A204.1 (cell line): ENCODE results near the gene STARD3.

Experiments used
- FAIRE-seq: peaks from 2 replicates; lab custom pipeline; 2012; peaks lifted over from hg19 to GRCh38; lab: Jason Lieb, UNC

STARD3 gene

GRCh38 chr17:39621523-39622379 is 15.2 kb upstream of the STARD3 start:
- peak; percentile 62 for FAIRE-seq

GRCh38 chr17:39622380-39623006 is 14.5 kb upstream of the STARD3 start:
- FAIRE-seq = no peak

- FAIRE-seq = no peak
Observed at GRCh38 chr17:39623356-39623950, 13.5 kb upstream of the STARD3 start.

GRCh38 chr17:39624313-39624712 is 12.6 kb upstream of the STARD3 start:
- no peak for FAIRE-seq

GRCh38 chr17:39625198-39625785 is 11.7 kb upstream of the STARD3 start:
- FAIRE-seq = no peak

GRCh38 chr17:39626171-39627046 is 10.5 kb upstream of the STARD3 start, which contains the start of gene PPP1R1B:
TSS of gene PPP1R1B (plus strand) at chr17:39626952. CDS start at chr17:39627393, 441 bp downstream.
- FAIRE-seq = no peak

- no peak for FAIRE-seq
Observed at GRCh38 chr17:39627047-39627711, 9.8 kb upstream of the STARD3 start.

- no peak for FAIRE-seq
Observed at GRCh38 chr17:39627712-39628516, 9.0 kb upstream of the STARD3 start.

GRCh38 chr17:39628655-39629493 is 8.1 kb upstream of the STARD3 start:
- no peak for FAIRE-seq

- no peak for FAIRE-seq
Observed at GRCh38 chr17:39629494-39629880, 7.5 kb upstream of the STARD3 start.

GRCh38 chr17:39629898-39630297 is 7.0 kb upstream of the STARD3 start:
- no peak for FAIRE-seq

GRCh38 chr17:39631403-39631802 is 5.5 kb upstream of the STARD3 start:
- FAIRE-seq = no peak

GRCh38 chr17:39632153-39632941 is 4.6 kb upstream of the STARD3 start:
- no peak for FAIRE-seq

GRCh38 chr17:39633570-39634183 is 3.3 kb upstream of the STARD3 start:
- no peak for FAIRE-seq

GRCh38 chr17:39634384-39634871 is 2.5 kb upstream of the STARD3 start:
- peak; percentile 54 for FAIRE-seq

- no peak for FAIRE-seq
Observed at GRCh38 chr17:39635614-39636176, 1.2 kb upstream of the STARD3 start.

- no peak for FAIRE-seq
Observed at GRCh38 chr17:39636587-39636926, 387 bp upstream of the STARD3 start.

- no peak for FAIRE-seq
Observed at GRCh38 chr17:39638317-39638716, 1.4 kb downstream of the STARD3 start.
